ENCODE measurements around the gene ALDH4A1.
"Not testable (repeated sequence)": the region's sequence is repeated elsewhere in the genome, so short reads cannot be mapped to it uniquely, and the experiment has no call there.

The ALDH4A1 gene

DNA sequence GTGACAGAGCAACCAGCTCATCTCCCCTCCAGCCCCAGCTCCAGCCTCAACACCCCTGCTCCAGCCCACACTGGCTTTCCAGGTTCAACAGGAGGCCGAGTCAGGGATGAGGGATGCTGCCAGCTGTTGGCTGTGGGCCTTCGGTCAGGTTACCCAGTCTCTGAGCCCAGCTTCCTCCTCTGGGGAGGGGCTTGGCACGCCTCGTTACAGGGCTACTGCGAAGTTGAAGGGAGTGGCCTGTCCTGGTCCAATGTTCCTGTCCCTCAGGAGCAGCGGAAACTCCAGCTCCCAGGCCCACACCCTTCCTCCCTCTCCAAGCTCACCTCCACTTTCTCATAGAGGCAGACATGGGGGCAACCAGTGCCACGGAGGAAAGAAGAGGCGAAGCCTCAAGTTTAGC lies 27.8 kb downstream of the ALDH4A1 start:
- no peak for DNase-seq

- DNase-seq, result no peak
Observed at GRCh38 chr1:18874036-18874435, 28.3 kb downstream of the ALDH4A1 start.

DNA sequence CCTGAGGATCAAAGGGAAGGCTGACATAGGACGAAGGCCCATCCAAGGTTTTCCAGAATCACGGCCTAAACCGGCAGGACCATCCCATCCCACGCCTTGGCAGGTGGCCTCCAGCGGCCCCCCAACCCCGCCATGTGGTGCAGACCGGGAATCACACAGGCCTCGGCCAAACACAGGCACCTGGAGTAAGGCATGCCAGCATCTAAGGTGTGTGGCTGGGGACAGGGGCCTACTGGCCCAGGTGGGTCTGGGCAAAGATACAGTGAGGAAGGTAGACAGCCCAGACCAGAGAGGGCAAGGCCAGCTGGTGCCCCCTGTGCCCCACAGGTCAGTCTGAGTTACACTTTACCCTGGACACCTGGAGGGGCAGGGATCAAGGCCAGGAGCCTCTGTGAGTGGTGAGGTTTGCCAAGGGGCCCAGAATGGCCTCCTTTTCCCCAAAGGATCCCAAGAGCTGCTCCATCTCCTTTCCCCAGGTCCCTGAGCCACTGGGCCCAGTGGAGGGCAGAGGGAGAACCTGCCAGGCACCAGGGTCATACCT lies 30.2 kb downstream of the ALDH4A1 start:
- no peak for DNase-seq

DNA sequence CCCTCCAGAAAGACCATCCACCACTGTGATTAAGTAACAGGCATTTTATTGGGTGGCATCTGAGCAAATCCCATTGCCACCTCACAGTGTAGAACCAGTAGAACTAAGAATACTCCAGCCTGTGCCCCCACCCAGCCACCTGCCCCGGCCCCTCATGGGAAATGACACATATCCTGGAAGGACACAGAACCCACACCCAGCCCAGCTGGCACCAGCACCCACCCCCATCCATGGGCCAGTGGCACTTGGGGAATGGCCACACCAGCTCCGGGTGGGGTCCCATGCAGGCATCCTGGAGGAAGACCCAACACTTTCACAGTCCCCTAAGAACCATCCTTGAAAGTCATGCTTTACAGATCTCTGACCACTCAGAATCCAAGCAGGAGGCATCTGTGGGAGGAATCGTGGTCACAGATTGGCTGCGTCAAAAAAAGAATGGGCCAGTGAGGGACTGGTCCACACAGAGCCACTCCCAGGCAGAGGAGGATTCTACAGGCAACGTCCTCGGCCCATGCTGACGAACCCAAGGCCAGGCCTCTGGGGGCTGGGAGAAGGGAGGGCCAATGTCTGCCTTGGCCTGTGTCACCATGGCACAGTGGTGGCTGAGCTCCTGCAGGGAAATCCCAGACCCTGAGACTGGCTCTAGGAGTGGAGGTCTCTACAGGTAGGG lies 30.8 kb downstream of the ALDH4A1 start:
- no peak for DNase-seq

DNA sequence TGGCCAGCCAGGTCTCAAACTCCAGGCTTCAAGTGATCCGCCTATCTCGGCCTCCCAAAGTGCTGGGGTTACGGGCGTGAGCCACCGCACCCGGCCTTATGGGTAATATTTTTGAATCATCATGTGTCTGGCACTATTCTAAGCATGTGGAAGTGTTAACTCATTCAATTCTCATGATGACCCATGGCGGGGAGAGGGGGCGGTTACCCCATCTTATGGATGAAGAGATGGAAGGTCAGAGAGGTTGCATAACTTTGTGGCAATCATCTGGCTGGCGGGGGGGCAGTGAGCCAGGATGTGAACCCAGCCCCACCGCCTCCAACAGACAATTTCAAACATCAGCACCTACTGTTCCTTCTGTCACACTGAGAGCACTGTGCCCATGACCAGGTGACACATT lies 31.4 kb downstream of the ALDH4A1 start:
- no peak for DNase-seq

DNA sequence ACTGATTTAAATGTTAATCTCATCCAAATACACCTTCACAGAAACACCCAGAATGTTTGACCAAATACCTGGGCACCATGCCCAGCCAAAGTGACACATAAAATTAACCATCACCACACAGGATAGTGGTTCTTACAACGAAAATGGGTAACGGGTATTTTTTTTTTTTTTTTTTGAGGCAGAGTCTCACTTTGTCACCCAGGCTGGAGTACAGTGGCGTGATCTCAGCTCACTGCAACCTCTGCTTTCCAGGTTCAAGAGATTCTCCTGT lies 31.8 kb downstream of the ALDH4A1 start:
- not testable (repeated sequence) for DNase-seq

- DNase-seq, result no peak
Observed at GRCh38 chr1:18869847-18870594, 32.3 kb downstream of the ALDH4A1 start.

DNA sequence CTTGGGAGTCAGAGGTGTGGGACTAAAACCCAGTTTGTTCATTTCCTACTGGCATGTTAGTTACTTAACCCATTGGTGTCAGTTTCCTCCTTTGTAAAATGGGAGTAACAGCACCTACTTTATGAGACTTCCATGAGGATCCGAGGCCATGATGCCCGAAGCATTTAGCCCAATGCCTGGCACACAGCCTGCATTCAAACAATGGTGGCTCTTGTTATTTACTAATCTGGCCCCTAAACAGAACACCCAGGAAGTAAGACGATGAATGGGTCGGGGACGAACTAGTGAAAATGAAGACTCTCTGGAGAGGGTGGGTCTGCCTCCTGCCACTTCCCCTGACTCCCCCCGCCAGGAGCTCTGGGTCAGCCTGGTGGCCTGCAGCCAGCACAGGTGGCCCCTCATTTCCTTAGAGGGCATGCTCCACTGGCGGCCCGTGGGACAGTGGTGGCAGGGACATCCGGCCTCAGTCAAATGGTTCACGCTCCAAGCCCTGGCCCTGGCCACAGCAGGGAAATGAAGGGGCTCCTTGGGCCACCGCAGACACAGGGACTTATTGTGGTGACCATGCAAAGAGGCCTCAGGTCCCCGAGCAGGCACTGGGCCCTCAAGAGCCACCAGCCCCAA lies 33.4 kb downstream of the ALDH4A1 start:
- no peak for DNase-seq

- no peak for DNase-seq
Observed at GRCh38 chr1:18868354-18868753, 34.0 kb downstream of the ALDH4A1 start.

GRCh38 chr1:18866846-18867245 lies 35.5 kb downstream of the ALDH4A1 start:
- no peak for DNase-seq

GRCh38 chr1:18866314-18866713 lies 36.0 kb downstream of the ALDH4A1 start:
- DNase-seq, result no peak

- no peak for DNase-seq
Observed at GRCh38 chr1:18865176-18865575, 37.2 kb downstream of the ALDH4A1 start.

GRCh38 chr1:18861590-18861989 lies 40.8 kb downstream of the ALDH4A1 start:
- no peak for DNase-seq

DNA sequence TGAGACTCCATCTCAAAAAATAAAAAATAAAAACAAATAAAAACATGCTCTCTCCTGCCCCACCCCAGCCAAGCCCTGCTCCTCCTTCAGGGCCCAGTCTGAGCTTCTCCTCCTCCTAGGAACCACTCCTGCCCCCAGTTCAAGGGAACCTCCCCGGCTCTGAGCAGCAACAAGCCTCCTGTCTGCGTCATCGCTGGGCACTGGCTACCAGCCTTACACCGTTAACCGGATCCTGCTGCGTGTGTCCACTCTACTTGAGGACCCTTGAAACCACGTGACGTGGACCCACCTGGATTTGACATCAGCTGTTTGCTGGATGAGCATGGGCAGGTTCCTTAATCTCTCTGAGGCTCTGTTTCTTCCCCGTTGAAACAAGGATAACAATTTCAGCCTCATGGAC lies 41.3 kb downstream of the ALDH4A1 start:
- no peak for DNase-seq

GRCh38 chr1:18859560-18859959 lies 42.8 kb downstream of the ALDH4A1 start, which contains the start of gene TAS1R2:
Gene TAS1R2, minus strand, starts transcription at chr1:18859660. Its CDS starts 0 bp downstream, at chr1:18859660.
- no peak for DNase-seq

GRCh38 chr1:18858070-18858688 lies 44.2 kb downstream of the ALDH4A1 start:
- no peak for DNase-seq

DNA sequence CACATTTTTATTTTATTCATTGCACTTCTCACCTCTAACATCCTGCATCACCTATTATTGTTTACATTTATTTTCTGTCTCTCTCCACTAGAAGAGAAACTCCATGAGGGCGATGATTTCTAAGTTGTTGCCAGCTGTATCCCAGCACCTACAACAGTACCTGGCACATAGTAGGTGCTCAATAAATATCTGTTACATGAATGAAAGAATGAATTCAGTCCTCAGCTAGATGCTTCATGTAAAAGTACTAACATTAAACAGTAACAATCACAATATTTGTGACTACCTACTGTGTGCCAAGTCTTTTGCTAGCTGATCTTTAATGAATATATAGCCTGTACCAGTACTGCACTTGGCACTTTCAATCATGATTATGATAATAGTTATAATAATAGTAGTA lies 45.9 kb downstream of the ALDH4A1 start:
- no peak for DNase-seq

GRCh38 chr1:18855573-18855972 lies 46.8 kb downstream of the ALDH4A1 start:
- DNase-seq, result no peak

- DNase-seq, result no peak
Observed at GRCh38 chr1:18854331-18855025, 47.9 kb downstream of the ALDH4A1 start.

GRCh38 chr1:18852501-18852900 lies 49.9 kb downstream of the ALDH4A1 start:
- no peak for DNase-seq

- no peak for DNase-seq
Observed at GRCh38 chr1:18849261-18849711, 53.1 kb downstream of the ALDH4A1 start.

DNA sequence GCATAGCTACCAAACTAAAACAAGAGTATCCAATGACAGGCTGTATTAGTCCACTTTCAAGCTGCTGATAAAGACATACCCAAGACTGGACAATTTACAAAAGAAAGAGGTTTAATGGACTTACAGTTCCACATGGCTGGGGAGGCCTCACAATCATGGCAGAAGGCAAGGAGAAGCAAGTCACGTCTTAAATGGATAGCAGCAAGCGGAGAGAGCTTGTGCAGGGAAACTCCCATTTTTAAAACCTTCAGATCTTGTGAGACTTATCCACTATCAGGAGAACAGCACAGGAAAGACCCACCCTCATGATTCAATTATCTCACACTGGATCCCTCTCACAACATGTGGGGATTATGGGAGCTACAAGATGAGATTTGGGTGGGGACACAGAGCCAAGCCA lies 54.6 kb downstream of the ALDH4A1 start:
- not testable (repeated sequence) for DNase-seq

- DNase-seq, result no peak
Observed at GRCh38 chr1:18840145-18840544, 62.2 kb downstream of the ALDH4A1 start.
